Skeletal muscle satellite cell (primary cell): ENCODE data around the gene MAPT.

Experiments
- H3K27me3 ChIP-seq: 2 replicates; pipeline ENCODE4 v1.7.0; 2013; ENCODE audit warnings: low read length; ENCODE audit not compliant: control insufficient read depth, insufficient read depth
- H3K36me3 ChIP-seq: 2 replicates; pipeline ENCODE4 v1.7.0; 2013; ENCODE audit warnings: mild to moderate bottlenecking, control low read depth, low read length; ENCODE audit not compliant: insufficient read depth
- H3K4me1 ChIP-seq: 2 replicates; pipeline ENCODE4 v1.7.0; 2013; ENCODE audit warnings: low read length; ENCODE audit not compliant: control insufficient read depth, insufficient read depth
- H3K4me2 ChIP-seq: 2 replicates; pipeline ENCODE4 v1.7.0; 2013; ENCODE audit warnings: mild to moderate bottlenecking, low read length
- H3K4me3 ChIP-seq: 2 replicates; pipeline ENCODE4 v1.7.0; 2013; ENCODE audit warnings: low read length
- H3K9ac ChIP-seq: 2 replicates; pipeline ENCODE4 v1.7.0; 2013; ENCODE audit warnings: mild to moderate bottlenecking, low read depth, low read length, moderate library complexity
- H3K9me3 ChIP-seq: replicated peaks from 2 replicates; pipeline ENCODE4 v1.7.0; 2013; ENCODE audit warnings: mild to moderate bottlenecking, control low read depth, low read length

Gene MAPT

DNA sequence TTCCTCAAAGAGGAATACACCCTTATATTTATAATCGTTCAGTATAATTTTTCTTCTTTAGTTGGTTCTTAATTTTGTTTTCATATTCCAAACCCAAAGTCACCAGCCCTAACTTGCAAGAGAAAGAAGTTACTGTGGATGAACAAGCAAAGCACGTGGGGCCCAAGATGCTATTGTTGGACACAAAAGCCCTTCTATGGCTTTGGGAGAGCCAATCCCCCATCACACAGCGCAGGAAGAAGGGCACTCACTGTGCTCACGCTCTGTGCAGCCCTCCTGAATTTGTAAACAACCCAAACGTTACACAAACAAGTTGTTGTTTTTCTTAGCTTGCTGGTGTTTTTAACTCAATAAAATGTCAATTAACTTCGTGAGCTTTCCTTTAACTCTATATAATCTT lies 27.2 kb upstream of the MAPT start:
- Histone ChIP-seq H3K4me2 (no peak overlapping the region), H3K9me3 (no peaks in the 10 kb centered on the region), H3K36me3 (no peaks in the 10 kb centered on the region), H3K27me3 (peaks cover 30% of the 10 kb centered on the region), H3K4me1 (no peaks in the 10 kb centered on the region), H3K4me3 (no peak overlapping the region), H3K9ac (no peak overlapping the region)

GRCh38 chr17:45867702-45868101 lies 26.7 kb upstream of the MAPT start:
- Histone ChIP-seq H3K4me1 (no peaks in the 10 kb centered on the region), H3K27me3 (peaks cover 33% of the 10 kb centered on the region), H3K9ac (no peak overlapping the region), H3K36me3 (no peaks in the 10 kb centered on the region), H3K4me2 (no peak overlapping the region), H3K4me3 (no peak overlapping the region), H3K9me3 (no peaks in the 10 kb centered on the region)

DNA sequence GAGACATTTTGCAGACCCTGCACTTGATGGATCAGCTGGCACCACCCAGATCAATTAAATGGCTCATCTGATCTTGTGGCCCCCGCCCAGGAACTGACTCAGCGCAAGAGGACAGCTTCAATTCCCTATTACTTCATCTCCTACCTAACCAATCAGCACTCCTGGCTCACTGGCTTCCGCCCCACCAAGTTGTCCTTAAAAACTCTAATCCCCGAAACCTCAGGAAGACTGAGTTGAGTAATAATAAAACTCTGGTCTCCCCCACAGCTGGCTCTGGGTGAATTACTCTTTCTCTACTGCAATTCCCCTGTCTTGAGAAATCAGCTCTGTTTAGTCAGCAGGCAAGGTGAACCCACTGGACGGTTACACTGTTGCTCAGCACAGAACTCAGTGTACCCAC lies 26.1 kb upstream of the MAPT start:
- H3K9ac ChIP-seq = no peak overlapping the region
- no peaks in the 10 kb centered on the region for H3K4me1 ChIP-seq
- H3K27me3 ChIP-seq = peaks cover 34% of the 10 kb centered on the region
- no peaks in the 10 kb centered on the region for H3K9me3 ChIP-seq
- H3K4me2 ChIP-seq = no peak overlapping the region
- H3K36me3 ChIP-seq = no peaks in the 10 kb centered on the region
- H3K4me3 ChIP-seq = no peak overlapping the region

DNA sequence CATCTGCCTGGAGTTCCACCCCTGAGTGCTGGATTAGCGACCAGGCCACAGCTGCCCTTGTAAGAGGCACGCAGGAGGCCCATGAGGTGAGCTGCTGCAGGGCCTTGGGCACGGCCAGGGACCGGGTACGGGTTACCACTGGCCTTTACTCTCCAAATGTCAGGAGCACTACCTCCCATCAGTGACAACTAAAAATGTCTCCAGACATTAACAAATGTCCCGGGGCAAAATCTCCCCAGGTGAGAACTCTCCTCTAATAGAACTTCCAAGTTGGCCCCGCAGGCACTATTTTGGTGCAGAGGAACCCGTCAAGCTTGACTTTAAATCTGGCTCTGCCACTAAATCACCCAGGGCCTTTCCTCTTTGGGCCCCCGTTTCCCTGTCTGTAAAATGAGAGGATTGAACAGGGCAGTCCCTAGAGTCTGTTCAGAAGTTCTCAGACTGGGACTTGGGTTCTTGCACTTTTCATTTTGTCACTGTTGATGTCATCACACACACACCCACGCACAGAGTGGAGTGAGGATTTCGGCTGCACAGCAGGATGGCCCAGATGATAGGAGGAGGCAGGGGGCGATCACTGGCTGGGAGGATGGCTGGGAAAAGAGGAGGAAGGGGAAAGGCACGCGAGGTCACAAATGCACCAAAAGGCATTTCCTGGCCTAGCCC lies 24.5 kb upstream of the MAPT start:
- Histone ChIP-seq H3K4me1 (no peaks in the 10 kb centered on the region), H3K9me3 (no peaks in the 10 kb centered on the region)

DNA sequence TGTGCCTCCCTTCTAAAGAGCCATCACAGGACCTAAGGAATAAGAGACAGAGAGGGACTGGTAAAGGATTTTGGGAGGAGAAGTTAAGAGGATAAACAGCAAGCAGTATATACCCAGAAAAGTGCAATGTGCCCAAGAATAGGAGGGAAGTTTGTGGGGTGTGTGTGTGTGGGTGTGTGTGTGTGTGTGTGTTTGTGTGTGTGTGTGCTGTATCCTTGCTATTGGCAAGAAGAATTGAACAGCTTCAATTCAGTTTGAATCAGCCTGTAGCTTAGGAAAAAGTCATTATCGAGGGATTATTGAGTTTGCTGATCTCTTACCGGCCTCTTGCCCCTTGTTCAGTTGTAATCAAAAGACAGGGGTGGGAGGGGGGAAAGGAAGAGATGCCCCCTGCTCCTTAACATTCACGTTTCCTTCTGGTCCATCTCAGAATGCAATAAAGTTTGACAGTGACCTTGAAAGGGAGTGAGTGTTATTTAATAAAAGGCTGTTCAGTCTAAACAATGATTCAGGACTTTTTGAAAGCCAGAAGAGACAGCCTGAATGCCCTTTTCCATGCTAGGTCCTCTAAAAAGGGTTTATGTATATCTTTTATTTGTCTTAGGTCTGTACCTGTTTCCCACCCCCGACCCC lies 23.9 kb upstream of the MAPT start:
- Histone ChIP-seq H3K9me3 (no peaks in the 10 kb centered on the region), H3K4me2 (no peak overlapping the region), H3K27me3 (peaks cover 25% of the 10 kb centered on the region), H3K36me3 (no peaks in the 10 kb centered on the region), H3K9ac (no peak overlapping the region), H3K4me1 (no peaks in the 10 kb centered on the region), H3K4me3 (no peak overlapping the region)

More for the DNA sequence above, 24.5 kb upstream of the MAPT start:
- H3K36me3 ChIP-seq = no peaks in the 10 kb centered on the region
- H3K9ac ChIP-seq = no peak overlapping the region
- peaks cover 29% of the 10 kb centered on the region for H3K27me3 ChIP-seq
- no peak overlapping the region for H3K4me3 ChIP-seq
- H3K4me2 ChIP-seq = no peak overlapping the region

DNA sequence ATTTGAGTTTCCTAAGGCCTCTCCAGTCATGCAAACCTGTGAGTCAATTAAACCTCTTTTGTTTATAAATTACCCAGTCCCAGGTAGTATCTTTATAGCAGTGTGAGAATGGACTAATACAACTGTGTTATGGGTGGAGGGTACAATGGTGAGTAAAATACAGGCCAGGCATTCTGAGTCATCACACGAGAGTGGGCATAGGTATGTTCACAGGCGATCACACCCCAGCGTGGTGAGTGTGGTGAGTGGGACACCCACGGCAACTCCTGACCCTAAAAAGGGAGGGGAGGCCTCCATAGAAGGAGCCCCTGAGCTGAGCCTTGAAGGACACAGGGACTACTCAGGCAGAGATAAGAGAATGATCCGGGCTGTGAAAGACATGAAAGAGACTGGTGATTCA lies 22.6 kb upstream of the MAPT start:
- no peaks in the 10 kb centered on the region for H3K4me1 ChIP-seq
- H3K9ac ChIP-seq = no peak overlapping the region
- H3K36me3 ChIP-seq = no peaks in the 10 kb centered on the region
- H3K27me3 ChIP-seq = peaks cover 20% of the 10 kb centered on the region
- H3K9me3 ChIP-seq = no peaks in the 10 kb centered on the region
- no peak overlapping the region for H3K4me3 ChIP-seq
- no peak overlapping the region for H3K4me2 ChIP-seq

DNA sequence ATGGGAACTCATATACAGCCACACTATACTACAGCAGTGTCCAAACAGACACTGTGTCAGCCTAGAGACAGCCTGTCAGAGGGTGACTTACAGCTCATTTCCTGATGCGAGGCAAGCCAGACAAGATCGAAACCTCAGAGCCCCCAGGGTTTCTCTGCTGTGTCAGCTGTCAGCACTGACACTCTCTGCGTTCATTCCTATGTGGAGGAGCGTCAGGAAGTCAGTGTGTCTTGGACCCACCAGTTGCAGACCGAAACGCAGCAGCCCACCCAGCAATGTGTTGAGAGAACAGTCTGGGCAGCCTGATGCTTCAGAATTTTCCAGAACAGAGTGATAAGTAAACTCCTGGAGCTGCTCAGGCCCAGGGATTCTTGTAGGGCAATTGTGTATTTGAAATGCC lies 20.6 kb upstream of the MAPT start:
- Histone ChIP-seq H3K9me3 (no peaks in the 10 kb centered on the region), H3K4me1 (no peaks in the 10 kb centered on the region), H3K36me3 (no peaks in the 10 kb centered on the region), H3K4me2 (no peak overlapping the region), H3K4me3 (no peak overlapping the region), H3K27me3 (peaks cover 18% of the 10 kb centered on the region), H3K9ac (no peak overlapping the region)

DNA sequence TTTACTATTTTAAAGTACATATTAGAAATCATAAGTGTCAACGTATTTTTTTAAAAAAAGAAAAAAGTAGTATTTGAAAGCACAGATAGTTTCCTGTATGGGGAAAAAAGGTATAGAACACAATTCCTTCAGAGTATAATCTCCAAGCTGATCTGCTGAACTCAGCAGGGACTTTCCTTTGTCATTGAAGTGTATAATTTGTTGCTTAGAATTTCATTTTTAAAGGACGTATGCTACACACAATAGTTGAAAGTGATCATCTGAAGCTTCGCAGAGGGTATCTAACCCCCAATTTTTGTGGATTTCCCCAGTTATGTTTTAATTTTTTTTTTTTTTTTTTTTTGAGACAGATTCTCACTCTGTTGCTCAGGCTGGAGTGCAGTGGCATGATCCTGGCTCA lies 20.2 kb upstream of the MAPT start:
- no peak overlapping the region for H3K4me2 ChIP-seq

DNA sequence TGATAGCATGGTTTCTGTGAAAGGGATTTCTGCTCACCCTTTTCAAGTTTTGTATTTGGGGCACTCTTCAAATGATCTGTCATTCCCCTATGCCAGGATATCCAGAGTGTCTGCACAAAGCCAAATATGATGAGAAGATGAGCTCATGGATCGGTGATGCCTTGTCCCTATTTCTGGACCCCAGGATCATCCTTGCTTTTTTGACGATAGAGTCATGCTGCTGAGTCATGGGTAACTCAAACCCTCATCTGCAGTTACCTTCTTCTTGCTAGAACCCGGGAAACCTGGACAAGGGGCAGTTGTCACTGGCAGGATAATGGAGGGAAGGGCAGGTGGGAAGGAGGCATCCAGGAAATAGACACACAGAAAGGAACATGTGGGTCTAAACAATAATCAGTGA lies 17.8 kb upstream of the MAPT start:
- H3K9me3 ChIP-seq = no peaks in the 10 kb centered on the region
- no peak overlapping the region for H3K4me3 ChIP-seq
- H3K9ac ChIP-seq = no peak overlapping the region
- H3K4me1 ChIP-seq = no peaks in the 10 kb centered on the region
- peaks cover 15% of the 10 kb centered on the region for H3K27me3 ChIP-seq
- H3K36me3 ChIP-seq = no peaks in the 10 kb centered on the region
- H3K4me2 ChIP-seq = no peak overlapping the region

More for the DNA sequence above, 20.2 kb upstream of the MAPT start:
- Histone ChIP-seq H3K9me3 (no peaks in the 10 kb centered on the region), H3K36me3 (no peaks in the 10 kb centered on the region), H3K27me3 (peaks cover 18% of the 10 kb centered on the region), H3K4me3 (no peak overlapping the region), H3K9ac (no peak overlapping the region), H3K4me1 (no peaks in the 10 kb centered on the region)

GRCh38 chr17:45877467-45877866 lies 16.9 kb upstream of the MAPT start:
- Histone ChIP-seq H3K27me3 (peaks cover 13% of the 10 kb centered on the region), H3K4me2 (no peak overlapping the region), H3K4me1 (no peaks in the 10 kb centered on the region), H3K9me3 (no peaks in the 10 kb centered on the region), H3K36me3 (no peaks in the 10 kb centered on the region), H3K4me3 (no peak overlapping the region), H3K9ac (no peak overlapping the region)

DNA sequence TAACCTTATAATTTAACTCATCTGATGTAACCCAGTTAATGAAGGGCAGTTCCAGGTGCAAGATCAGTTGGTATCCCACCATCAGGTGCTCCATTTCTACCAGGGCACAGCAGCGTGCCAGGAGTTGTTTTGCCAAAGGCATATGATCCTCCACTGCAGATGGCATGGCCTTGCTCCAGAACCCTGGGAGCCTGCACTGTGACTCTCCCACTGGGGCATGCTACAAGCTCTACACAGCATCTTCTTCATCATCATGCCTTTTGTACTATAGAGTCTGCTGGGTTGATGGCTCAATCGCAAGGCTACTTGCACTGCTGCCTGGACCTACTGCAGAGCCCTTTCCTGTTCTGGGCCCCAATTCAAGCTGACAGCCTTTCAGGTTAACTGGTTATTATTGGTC lies 11.3 kb upstream of the MAPT start:
- Histone ChIP-seq H3K9ac (no peak overlapping the region), H3K36me3 (no peaks in the 10 kb centered on the region), H3K4me3 (no peak overlapping the region), H3K9me3 (no peaks in the 10 kb centered on the region), H3K4me2 (no peak overlapping the region), H3K27me3 (no peaks in the 10 kb centered on the region), H3K4me1 (no peaks in the 10 kb centered on the region)

DNA sequence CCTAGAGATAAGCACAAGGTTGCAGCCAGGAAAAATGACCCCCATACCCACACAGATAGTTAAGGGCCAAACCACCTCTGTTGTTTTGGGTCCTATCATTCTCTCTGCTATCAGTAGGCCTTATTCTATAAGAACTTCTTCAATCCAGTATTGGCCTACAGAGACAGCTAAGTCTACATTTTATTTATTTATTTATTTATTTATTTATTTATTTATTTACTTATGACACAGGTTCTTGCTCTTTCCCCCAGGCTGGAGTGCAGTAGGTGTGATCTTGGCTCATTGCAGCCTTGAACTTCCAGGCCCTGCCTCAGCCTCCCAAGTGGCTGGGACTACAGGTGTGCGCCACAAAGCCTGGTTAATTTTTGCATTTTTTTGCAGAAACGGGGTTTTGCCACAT lies 7.5 kb upstream of the MAPT start:
- H3K9me3 ChIP-seq = no peaks in the 10 kb centered on the region
- no peak overlapping the region for H3K4me3 ChIP-seq
- H3K4me1 ChIP-seq = no peaks in the 10 kb centered on the region
- H3K9ac ChIP-seq = no peak overlapping the region
- H3K4me2 ChIP-seq = no peak overlapping the region
- H3K27me3 ChIP-seq = peaks cover 23% of the 10 kb centered on the region
- no peaks in the 10 kb centered on the region for H3K36me3 ChIP-seq
